ENCODE results near the gene TEX22.

- no peak for TF ChIP-seq CTCF (IDR thresholded peaks at IDR 0.05)
- TF ChIP-seq EZH2 (IDR thresholded peaks at IDR 0.05) = no peak
- TF ChIP-seq EZH2phosphoT487 (IDR thresholded peaks at IDR 0.05) = no peak
Measured at GRCh38 chr14:105384041-105384557, 14.2 kb upstream of the TEX22 start.

All from neural progenitor cell (in vitro differentiated cells).